ENCODE results near the gene SELENOS.

Gene SELENOS

GRCh38 chr15:101272584-101272983, 4.7 kb downstream of the SELENOS start:
- Histone ChIP-seq H3K36me3 (ENCODE audit: insufficient read depth, insufficient read length, low read length) (peaks cover 82% of the 10 kb centered on the region), H3K27me3 (ENCODE audit: insufficient read depth, insufficient read length) (no peaks in the 10 kb centered on the region), H3K4me1 (ENCODE audit: insufficient read depth, insufficient read length) (no peaks in the 10 kb centered on the region), H3K9me3 (ENCODE audit: insufficient read depth, low read length) (no peaks in the 10 kb centered on the region), H3K9ac (ENCODE audit: insufficient read length, low read depth) (no peak overlapping the region), H3K4me3 (ENCODE audit: insufficient read length, low read depth) (no peak overlapping the region)
- DNase-seq (ENCODE audit: low read depth, low spot score), result no peak
- TF ChIP-seq SUZ12 (IDR thresholded peaks at IDR 0.05; ENCODE audit: extremely low read depth, insufficient read depth, insufficient read length) (no peak), ZNF274 (IDR thresholded peaks at IDR 0.05; ENCODE audit: low read depth, low read length) (no peak), YY1 (IDR thresholded peaks at IDR 0.05; ENCODE audit: insufficient read depth, insufficient read length) (no peak)

GRCh38 chr15:101269479-101270223, 7.6 kb downstream of the SELENOS start:
- Histone ChIP-seq H3K4me3 (ENCODE audit: insufficient read length, low read depth) (no peak overlapping the region), H3K9me3 (ENCODE audit: insufficient read depth, low read length) (no peaks in the 10 kb centered on the region), H3K27me3 (ENCODE audit: insufficient read depth, insufficient read length) (no peaks in the 10 kb centered on the region), H3K36me3 (ENCODE audit: insufficient read depth, insufficient read length, low read length) (peaks cover 66% of the 10 kb centered on the region), H3K9ac (ENCODE audit: insufficient read length, low read depth) (no peak overlapping the region), H3K4me1 (ENCODE audit: insufficient read depth, insufficient read length) (peaks cover 5% of the 10 kb centered on the region)
- no peak for TF ChIP-seq YY1 (IDR thresholded peaks at IDR 0.05; ENCODE audit: insufficient read depth, insufficient read length)
- no peak for TF ChIP-seq ZNF274 (IDR thresholded peaks at IDR 0.05; ENCODE audit: low read depth, low read length)
- TF ChIP-seq SUZ12 (IDR thresholded peaks at IDR 0.05; ENCODE audit: extremely low read depth, insufficient read depth, insufficient read length), result no peak
- no peak for DNase-seq (ENCODE audit: low read depth, low spot score)

- Histone ChIP-seq H3K9ac (ENCODE audit: insufficient read length, low read depth) (no peak overlapping the region), H3K36me3 (ENCODE audit: insufficient read depth, insufficient read length, low read length) (peaks cover 45% of the 10 kb centered on the region), H3K4me3 (ENCODE audit: insufficient read length, low read depth) (no peak overlapping the region), H3K9me3 (ENCODE audit: insufficient read depth, low read length) (no peaks in the 10 kb centered on the region), H3K4me1 (ENCODE audit: insufficient read depth, insufficient read length) (peaks cover 5% of the 10 kb centered on the region), H3K27me3 (ENCODE audit: insufficient read depth, insufficient read length) (no peaks in the 10 kb centered on the region)
- no peak for DNase-seq (ENCODE audit: low read depth, low spot score)
- TF ChIP-seq SUZ12 (IDR thresholded peaks at IDR 0.05; ENCODE audit: extremely low read depth, insufficient read depth, insufficient read length) (no peak), YY1 (IDR thresholded peaks at IDR 0.05; ENCODE audit: insufficient read depth, insufficient read length) (no peak), ZNF274 (IDR thresholded peaks at IDR 0.05; ENCODE audit: low read depth, low read length) (no peak)
Observed at GRCh38 chr15:101267320-101268104, 9.8 kb downstream of the SELENOS start.

GRCh38 chr15:101266787-101267186, 10.5 kb downstream of the SELENOS start:
- Histone ChIP-seq H3K9me3 (ENCODE audit: insufficient read depth, low read length) (no peaks in the 10 kb centered on the region), H3K27me3 (ENCODE audit: insufficient read depth, insufficient read length) (no peaks in the 10 kb centered on the region), H3K9ac (ENCODE audit: insufficient read length, low read depth) (no peak overlapping the region), H3K4me1 (ENCODE audit: insufficient read depth, insufficient read length) (peaks cover 5% of the 10 kb centered on the region), H3K36me3 (ENCODE audit: insufficient read depth, insufficient read length, low read length) (peaks cover 38% of the 10 kb centered on the region), H3K4me3 (ENCODE audit: insufficient read length, low read depth) (no peak overlapping the region)
- TF ChIP-seq YY1 (IDR thresholded peaks at IDR 0.05; ENCODE audit: insufficient read depth, insufficient read length), result no peak
- TF ChIP-seq SUZ12 (IDR thresholded peaks at IDR 0.05; ENCODE audit: extremely low read depth, insufficient read depth, insufficient read length), result no peak
- no peak for TF ChIP-seq ZNF274 (IDR thresholded peaks at IDR 0.05; ENCODE audit: low read depth, low read length)
- DNase-seq (ENCODE audit: low read depth, low spot score), result no peak

- Histone ChIP-seq H3K27me3 (ENCODE audit: insufficient read depth, insufficient read length) (no peaks in the 10 kb centered on the region), H3K36me3 (ENCODE audit: insufficient read depth, insufficient read length, low read length) (peaks cover 30% of the 10 kb centered on the region), H3K4me1 (ENCODE audit: insufficient read depth, insufficient read length) (peaks cover 5% of the 10 kb centered on the region)
Observed at GRCh38 chr15:101266034-101266433, 11.3 kb downstream of the SELENOS start.

GRCh38 chr15:101264911-101265641, 12.2 kb downstream of the SELENOS start:
- TF ChIP-seq ZNF274 (IDR thresholded peaks at IDR 0.05; ENCODE audit: low read depth, low read length), result no peak
- TF ChIP-seq YY1 (IDR thresholded peaks at IDR 0.05; ENCODE audit: insufficient read depth, insufficient read length), result no peak
- no peak for TF ChIP-seq SUZ12 (IDR thresholded peaks at IDR 0.05; ENCODE audit: extremely low read depth, insufficient read depth, insufficient read length)
- Histone ChIP-seq H3K4me3 (ENCODE audit: insufficient read length, low read depth) (no peak overlapping the region), H3K27me3 (ENCODE audit: insufficient read depth, insufficient read length) (no peaks in the 10 kb centered on the region), H3K9me3 (ENCODE audit: insufficient read depth, low read length) (no peaks in the 10 kb centered on the region), H3K9ac (ENCODE audit: insufficient read length, low read depth) (no peak overlapping the region), H3K36me3 (ENCODE audit: insufficient read depth, insufficient read length, low read length) (peaks cover 21% of the 10 kb centered on the region), H3K4me1 (ENCODE audit: insufficient read depth, insufficient read length) (peaks cover 5% of the 10 kb centered on the region)
- DNase-seq (ENCODE audit: low read depth, low spot score), result no peak

More at GRCh38 chr15:101266034-101266433, 11.3 kb downstream of the SELENOS start:
- no peak for TF ChIP-seq ZNF274 (IDR thresholded peaks at IDR 0.05; ENCODE audit: low read depth, low read length)
- TF ChIP-seq SUZ12 (IDR thresholded peaks at IDR 0.05; ENCODE audit: extremely low read depth, insufficient read depth, insufficient read length), result no peak
- TF ChIP-seq YY1 (IDR thresholded peaks at IDR 0.05; ENCODE audit: insufficient read depth, insufficient read length), result no peak
- no peaks in the 10 kb centered on the region for H3K9me3 ChIP-seq (ENCODE audit: insufficient read depth, low read length)
- DNase-seq (ENCODE audit: low read depth, low spot score), result no peak
- no peak overlapping the region for H3K9ac ChIP-seq (ENCODE audit: insufficient read length, low read depth)
- no peak overlapping the region for H3K4me3 ChIP-seq (ENCODE audit: insufficient read length, low read depth)

Data from NT2/D1 (cell line).